GM12878 (cell line): ENCODE results near the gene PPP1CA. TPM values are rescaled to one million over a fixed set of nuclear protein-coding genes. Genes with fewer than 3 reads are reported as not detected.

Experiments used
- ATAC-seq: fragments of 200-7000 bp; cut with Tn5 transposase; 3 replicates; pipeline ENCODE4 v1.9.1; 2020; ENCODE audit warnings: mild to moderate bottlenecking, moderate library complexity
- BruUV-seq: library from RNA; stranded (reverse); fragments of 400-500 nt; replicated peaks from 2 replicates; lab custom pipeline; 2021; lab: Mats Ljungman, UMichigan
- CTCF ChIA-PET: fragments of 300-600 bp; sonication (Branson Sonifier 250); formaldehyde crosslinking; extraction: SDS; loops from one replicate; lab custom pipeline; 2021; ENCODE audit warnings: inconsistent platforms; lab: Yijun Ruan, JAX
- POLR2A ChIA-PET: fragments of 350-600 bp; formaldehyde crosslinking; extraction: SDS; loops from one replicate; lab custom pipeline; 2021; ENCODE audit warnings: inconsistent platforms; lab: Charles Lee
- RAD21 ChIA-PET: fragments of 300-600 bp; sonication (Branson Sonifier 250); formaldehyde crosslinking; loops from one replicate; lab custom pipeline; 2023; ENCODE audit warnings: antibody characterized with exemption; ENCODE audit not compliant: unreplicated experiment; lab: Charles Lee
- SMC1A ChIA-PET: fragments of 300-600 bp; sonication (Branson Sonifier 250); formaldehyde crosslinking; loops from one replicate; lab custom pipeline; 2023; ENCODE audit not compliant: unreplicated experiment, uncharacterized antibody; lab: Charles Lee
- DNase-seq: peaks from one replicate; pipeline ENCODE4 v3.0.0-alpha.2; 2011; ENCODE audit warnings: low read depth, low spot score
- FAIRE-seq: peaks from 3 replicates; lab custom pipeline; 2011; peaks lifted over from hg19 to GRCh38; lab: Jason Lieb, UNC
- H2AFZ ChIP-seq: 2 replicates; pipeline ENCODE4 v1.6.0; 2011; ENCODE audit warnings: low read depth, low read length, control low read depth; ENCODE audit not compliant: control insufficient read depth
- H3K27ac ChIP-seq: 2 replicates; pipeline ENCODE4 v1.5.1; 2011; ENCODE audit warnings: control low read depth; ENCODE audit not compliant: control insufficient read depth, insufficient read depth
- H3K27me3 ChIP-seq, 2 experiments: replicated peaks in 1 of 2; 2 replicates each; pipeline versions ENCODE4 v1.6.0 to v1.6.1; 2011; ENCODE audit warnings: low read length in 1 of 2; ENCODE audit not compliant: control insufficient read depth in 2 of 2, insufficient read depth in 2 of 2
- H3K36me3 ChIP-seq, 2 experiments: 2 replicates each; pipeline ENCODE4 v1.5.1; 2011; ENCODE audit warnings: low read length in 1 of 2; ENCODE audit not compliant: control insufficient read depth in 2 of 2, insufficient read depth in 2 of 2
- H3K4me1 ChIP-seq: 2 replicates; pipeline ENCODE4 v1.6.1; 2011; ENCODE audit warnings: mild to moderate bottlenecking, low read length, moderate library complexity, mixed read lengths; ENCODE audit not compliant: control insufficient read depth, insufficient read depth
- H3K4me2 ChIP-seq: 2 replicates; pipeline ENCODE4 v1.6.0; 2011; ENCODE audit warnings: control low read depth; ENCODE audit not compliant: control insufficient read depth, insufficient read depth
- H3K4me3 ChIP-seq: fragments of 200-600 bp; sonication (generic); 2 replicates; pipeline ENCODE4 v1.5.1; 2016
- H3K79me2 ChIP-seq: 2 replicates; pipeline ENCODE4 v1.6.0; 2011; ENCODE audit warnings: low read length; ENCODE audit not compliant: control insufficient read depth, insufficient read depth
- H3K9ac ChIP-seq: 2 replicates; pipeline ENCODE4 v1.8.0; 2011; ENCODE audit warnings: low read length, control low read depth, mixed read lengths; ENCODE audit not compliant: control insufficient read depth, insufficient read depth
- H3K9me3 ChIP-seq: replicated peaks from 3 replicates; pipeline ENCODE4 v1.5.1; 2011; ENCODE audit warnings: mild to moderate bottlenecking, low read length; ENCODE audit not compliant: control insufficient read depth, insufficient read depth
- H4K20me1 ChIP-seq: 2 replicates; pipeline ENCODE4 v1.6.0; 2011; ENCODE audit not compliant: control insufficient read depth, insufficient read depth
- BHLHE40 ChIP-seq, 2 experiments: fragments of 450-650 bp in 1 of 2; IDR thresholded peaks; 2 replicates each; pipeline ENCODE4 v1.6.1; 2011 to 2017; ENCODE audit warnings: low read depth in 2 of 2, borderline replicate concordance in 1 of 2, improper control_type of control experiment in 1 of 2, low read length in 1 of 2, mild to moderate bottlenecking in 1 of 2
- GATAD2B ChIP-seq: fragments of 450-650 bp; conservative IDR thresholded peaks from 2 replicates; pipeline ENCODE4 v1.6.1; 2017; ENCODE audit warnings: low read depth, mild to moderate bottlenecking, moderate library complexity
- HDGF ChIP-seq: fragments of 450-650 bp; IDR thresholded peaks from 2 replicates; pipeline ENCODE4 v1.6.1; 2016; ENCODE audit warnings: antibody characterized with exemption
- NFYA ChIP-seq: IDR thresholded peaks from 2 replicates; pipeline ENCODE4 v1.6.1; 2011; ENCODE audit warnings: low read depth, mild to moderate bottlenecking, low read length, improper control_type of control experiment, borderline replicate concordance
- REST ChIP-seq: IDR thresholded peaks from 2 replicates; pipeline ENCODE4 v1.6.1; 2012; ENCODE audit warnings: mild to moderate bottlenecking, low read depth, low read length
- WGBS: methylation state at CpG from one replicate; pipeline ENCODE4 v1.1.6; 2016; ENCODE audit warnings: low lambda C conversion rate; ENCODE audit not compliant: insufficient replicate concordance, insufficient coverage; ENCODE audit errors: missing lambda C conversion rate; 5-methylcytosine and 5-hydroxymethylcytosine counted together
- in situ Hi-C: fragments of 300-500 bp; cut with MboI; formaldehyde crosslinking; loops from 9 replicates; pipeline ENCODE4 v1.14.3; 2018; ENCODE audit warnings: mixed read lengths
- intact Hi-C: fragments of 100-400 bp; cut with micrococcal nuclease; formaldehyde crosslinking; loops from one replicate; pipeline ENCODE4 v1.14.2; 2022; ENCODE audit not compliant: unreplicated experiment
- polyA plus RNA-seq, 11 experiments: library from polyadenylated mRNA; depleted of rRNA in 4 of 11; unstranded in 6 of 11; stranded (reverse) in 5 of 11; fragments of >200 nt; fragmentation: Nextera tagmentation in 4 of 11; fragmentation: Illumina TruSeq in 1 of 11; extraction: Ambion mirVana in 4 of 11; extraction: Trizol in 1 of 11; gene quantifications; 1 replicate in 1 of 11; 2 replicates in 10 of 11; pipeline versions ENCODE4 v1.2.1 to v1.2.3, GENCODE V29; 2011 to 2016; ENCODE audit warnings: inconsistent platforms in 2 of 11, missing spikeins in 2 of 11, low read depth in 1 of 11
- total RNA-seq, 4 experiments: library from RNA; depleted of rRNA in 3 of 4; stranded (reverse); fragments of >200 nt in 3 of 4; fragmentation: Illumina TruSeq in 1 of 4; extraction: Trizol in 1 of 4; gene quantifications; 2 replicates each; pipeline versions ENCODE4 v1.2.1 to v1.2.3, GENCODE V29; 2013 to 2021

Gene PPP1CA
- total and polyA plus RNA-seq, 10 of the 15 experiments (the other 5 are each of a cell fraction or from before 2014, with no cell fraction given): 26.4 to 458 (median 240) TPM

GRCh38 chr11:67356387-67356863 is 45.2 kb downstream of the PPP1CA start:
- no TSS peak for BruUV-seq
- no peaks in the 10 kb centered on the region for H4K20me1 ChIP-seq
- DNase-seq (no peak), ATAC-seq (no peak), FAIRE-seq (no peak)
- peak overlapping the region; percentile 70 for H2AFZ ChIP-seq
- SMC1A ChIA-PET: interaction anchor here (0.8 to 15.8 kb wide), 11 partner anchors 11 to 303 kb away, joined by 3 to 646 read pairs (median 6); partner anchors contain the start of genes CLCF1, PPP1CA, RAD9A and TBC1D10C
- TF ChIP-seq HDGF: peak; percentile 87; the same call in 1 of the 2 replicates
- TF ChIP-seq BHLHE40 (IDR thresholded peaks at IDR 0.05; ENCODE audit: borderline replicate concordance in 1 of 2, low read depth in 2 of 2, low read length in 1 of 2): 0 out of 4 replicates have a peak, but pooled peaks of 1 of the 2 experiments have one; percentile 6
- TF ChIP-seq REST: no peak
- TF ChIP-seq NFYA: no peak
- peak; percentile 13; the same call in 1 of the 2 replicates for TF ChIP-seq GATAD2B
- in situ Hi-C loops (no loop called here), intact Hi-C loops (loop anchor here (2.0 kb wide), 2 partner anchors 14 to 150 kb away; no protein-coding TSS in a partner anchor)
- peaks cover 16% of the 10 kb centered on the region for H3K79me2 ChIP-seq
- 21% methylated on average over 4 of the region's 4 CpGs for WGBS
- no peaks in the 10 kb centered on the region for H3K9me3 ChIP-seq
- CTCF ChIA-PET: interaction anchor here (0.6 to 26.2 kb wide), 13 partner anchors 9 to 638 kb away, joined by 3 to 1301 read pairs (median 4); partner anchors contain the start of genes CLCF1, PPP1CA and RAD9A
- RAD21 ChIA-PET: interaction anchor here (0.6 to 10.1 kb wide), 14 partner anchors 11 to 303 kb away, joined by 3 to 525 read pairs (median 4); partner anchors contain the start of genes CLCF1, PPP1CA, PTPRCAP and RAD9A
- H3K4me3 ChIP-seq: peak overlapping the region; percentile 51; the same call in 1 of the 2 replicates
- H3K4me1 ChIP-seq: peaks cover 36% of the 10 kb centered on the region
- peak overlapping the region; percentile 65 for H3K9ac ChIP-seq
- no peaks in the 10 kb centered on the region for H3K36me3 ChIP-seq
- peak overlapping the region; percentile 39 for H3K4me2 ChIP-seq
- peak overlapping the region; percentile 67 for H3K27ac ChIP-seq
- no peaks in the 10 kb centered on the region; a peak in 1 of 4 replicates for H3K27me3 ChIP-seq
- POLR2A ChIA-PET: interaction anchor here (1.0 to 11.4 kb wide), 9 partner anchors 11 to 89 kb away, joined by 3 to 183 read pairs (median 11); partner anchors contain the start of genes PPP1CA, RAD9A and TBC1D10C
